SK-N-SH treated with all-trans-retinoic acid at 6 μM for 48 hours (cell line): ENCODE data around the gene CTDNEP1.

Experiments used
- BACH2 ChIP-seq: fragments of 250-450 bp; sonication (Bioruptor Pico); IDR thresholded peaks from 2 replicates; pipeline ENCODE4 v1.9.0; 2021; ENCODE audit warnings: mild to moderate bottlenecking, borderline replicate concordance
- RARB ChIP-seq: fragments of 250-450 bp; sonication (Bioruptor Pico); IDR thresholded peaks from 2 replicates; pipeline ENCODE4 v1.8.0; 2021; ENCODE audit warnings: mild to moderate bottlenecking, moderate library complexity
- SNAI2 ChIP-seq: fragments of 250-450 bp; sonication (Bioruptor Pico); IDR thresholded peaks from 2 replicates; pipeline ENCODE4 v1.5.0; 2020; ENCODE audit warnings: mild to moderate bottlenecking, moderate library complexity
- TCF4 ChIP-seq: fragments of 250-450 bp; sonication (Bioruptor Pico); IDR thresholded peaks from 2 replicates; pipeline ENCODE4 v1.8.0; 2021; ENCODE audit warnings: mild to moderate bottlenecking, moderate library complexity, borderline replicate concordance
- TOX ChIP-seq: fragments of 250-450 bp; sonication (Bioruptor Pico); IDR thresholded peaks from 2 replicates; pipeline ENCODE4 v1.8.0; 2021; ENCODE audit warnings: mild to moderate bottlenecking, moderate library complexity, borderline replicate concordance
- ZNF565 ChIP-seq: fragments of 450-650 bp; formaldehyde crosslinking; conservative IDR thresholded peaks from 2 replicates; pipeline ENCODE4 v1.5.0; 2020; ENCODE audit warnings: low read depth, mild to moderate bottlenecking, moderate library complexity
- TF ChIP-seq, protein P1 (sequence below): fragments of 250-450 bp; sonication (Bioruptor Pico); IDR thresholded peaks from 2 replicates; pipeline ENCODE4 v1.8.0; 2020; ENCODE audit warnings: mild to moderate bottlenecking, moderate library complexity, borderline replicate concordance

GRCh38 chr17:7249830-7250229, 1.7 kb downstream of the CTDNEP1 start:
- no peak for TF ChIP-seq TCF4 (CRISPR knock-in tag)
- TF ChIP-seq ZNF565 (CRISPR knock-in tag): no peak
- no peak for TF ChIP-seq RARB (CRISPR knock-in tag)
- TF ChIP-seq, protein P1, sequence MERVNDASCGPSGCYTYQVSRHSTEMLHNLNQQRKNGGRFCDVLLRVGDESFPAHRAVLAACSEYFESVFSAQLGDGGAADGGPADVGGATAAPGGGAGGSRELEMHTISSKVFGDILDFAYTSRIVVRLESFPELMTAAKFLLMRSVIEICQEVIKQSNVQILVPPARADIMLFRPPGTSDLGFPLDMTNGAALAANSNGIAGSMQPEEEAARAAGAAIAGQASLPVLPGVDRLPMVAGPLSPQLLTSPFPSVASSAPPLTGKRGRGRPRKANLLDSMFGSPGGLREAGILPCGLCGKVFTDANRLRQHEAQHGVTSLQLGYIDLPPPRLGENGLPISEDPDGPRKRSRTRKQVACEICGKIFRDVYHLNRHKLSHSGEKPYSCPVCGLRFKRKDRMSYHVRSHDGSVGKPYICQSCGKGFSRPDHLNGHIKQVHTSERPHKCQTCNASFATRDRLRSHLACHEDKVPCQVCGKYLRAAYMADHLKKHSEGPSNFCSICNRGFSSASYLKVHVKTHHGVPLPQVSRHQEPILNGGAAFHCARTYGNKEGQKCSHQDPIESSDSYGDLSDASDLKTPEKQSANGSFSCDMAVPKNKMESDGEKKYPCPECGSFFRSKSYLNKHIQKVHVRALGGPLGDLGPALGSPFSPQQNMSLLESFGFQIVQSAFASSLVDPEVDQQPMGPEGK (CRISPR knock-in tag): no peak
- no peak for TF ChIP-seq BACH2 (CRISPR knock-in tag)
- TF ChIP-seq TOX (CRISPR knock-in tag): no peak
- TF ChIP-seq SNAI2 (CRISPR knock-in tag): no peak
